Duodenal mucosa (tissue), 2 donors: Measurements from ENCODE around the gene SELENOI.
"Not testable (repeated sequence)": the region's sequence is repeated elsewhere in the genome, so short reads cannot be mapped to it uniquely, and the experiment has no call there.

Experiments
- H3K27ac ChIP-seq: one replicate; pipeline ENCODE4 v1.7.0; 2013; ENCODE audit warnings: low read depth, low read length
- H3K27me3 ChIP-seq, 2 donors: one replicate each; pipeline ENCODE4 v1.7.0; 2013; ENCODE audit warnings: low read length in 2 of 2, control low read depth in 1 of 2; ENCODE audit not compliant: insufficient read depth in 2 of 2, control insufficient read depth in 1 of 2
- H3K36me3 ChIP-seq, 2 donors: one replicate each; pipeline ENCODE4 v1.7.0; 2013; ENCODE audit warnings: low read length in 2 of 2, control low read depth in 1 of 2; ENCODE audit not compliant: insufficient read depth in 2 of 2, control insufficient read depth in 1 of 2
- H3K4me1 ChIP-seq, 2 donors: one replicate each; pipeline ENCODE4 v1.7.0; 2013; ENCODE audit warnings: low read length in 2 of 2, control low read depth in 1 of 2; ENCODE audit not compliant: insufficient read depth in 2 of 2, control insufficient read depth in 1 of 2
- H3K4me3 ChIP-seq, 2 donors: one replicate each; pipeline ENCODE4 v1.7.0; 2013; ENCODE audit warnings: low read length in 2 of 2, low read depth in 1 of 2
- H3K9ac ChIP-seq, 2 donors: one replicate each; pipeline ENCODE4 v1.7.0; 2013; ENCODE audit warnings: low read length in 2 of 2, low read depth in 1 of 2
- H3K9me3 ChIP-seq, 2 donors: one replicate each; pipeline ENCODE4 v1.7.0; 2013; ENCODE audit warnings: low read length in 2 of 2, control low read depth in 1 of 2; ENCODE audit not compliant: control insufficient read depth in 1 of 2

SELENOI gene

GRCh38 chr2:26340831-26341230, 5.1 kb upstream of the SELENOI start:
- H3K4me3 ChIP-seq: no peak overlapping the region
- H3K4me1 ChIP-seq: peaks cover 8% of the 10 kb centered on the region in 2 donors
- no peak overlapping the region for H3K27ac ChIP-seq
- H3K27me3 ChIP-seq: no peaks in the 10 kb centered on the region
- H3K36me3 ChIP-seq: no peaks in the 10 kb centered on the region
- no peak overlapping the region for H3K9ac ChIP-seq
- H3K9me3 ChIP-seq: no peaks in the 10 kb centered on the region

GRCh38 chr2:26344581-26345282, 1.2 kb upstream of the SELENOI start:
- H3K27me3 ChIP-seq: no peaks in the 10 kb centered on the region
- H3K4me3 ChIP-seq: peak overlapping the region; percentile 93 to 96
- peak overlapping the region; percentile 93 for H3K27ac ChIP-seq
- no peaks in the 10 kb centered on the region for H3K9me3 ChIP-seq
- no peaks in the 10 kb centered on the region for H3K36me3 ChIP-seq
- H3K9ac ChIP-seq: peak overlapping the region; percentile 92 to 99
- H3K4me1 ChIP-seq: peaks cover 15 to 25% of the 10 kb centered on the region in 2 donors

GRCh38 chr2:26345283-26345544, 729 bp upstream of the SELENOI start:
- Histone ChIP-seq H3K9me3 (no peaks in the 10 kb centered on the region), H3K27ac (peak overlapping the region; percentile 93), H3K27me3 (no peaks in the 10 kb centered on the region), H3K4me1 (peaks cover 15 to 25% of the 10 kb centered on the region in 2 donors), H3K36me3 (no peaks in the 10 kb centered on the region), H3K4me3 (peak overlapping the region; percentile 93 to 96), H3K9ac (peak overlapping the region; percentile 92 to 99)

GRCh38 chr2:26346454-26347053, 611 bp downstream of the SELENOI start, which contains the start of gene ADGRF3:
Gene ADGRF3 (minus strand): TSS chr2:26346789. CDS start chr2:26346234, 555 bp downstream.
- Histone ChIP-seq H3K4me1 (peaks cover 15 to 25% of the 10 kb centered on the region in 2 donors), H3K27me3 (no peaks in the 10 kb centered on the region), H3K9me3 (no peaks in the 10 kb centered on the region), H3K4me3 (peak within 1 kb of the TSS; percentile 93 to 96), H3K36me3 (no peaks in the 10 kb centered on the region), H3K9ac (peak within 1 kb of the TSS; percentile 92 to 99), H3K27ac (peak within 1 kb of the TSS; percentile 93)

GRCh38 chr2:26347286-26347865, 1.4 kb downstream of the SELENOI start:
- peaks cover 15 to 25% of the 10 kb centered on the region in 2 donors for H3K4me1 ChIP-seq
- no peak overlapping the region for H3K27ac ChIP-seq
- no peaks in the 10 kb centered on the region for H3K36me3 ChIP-seq
- H3K4me3 ChIP-seq: peak overlapping the region; percentile 84 to 96
- no peaks in the 10 kb centered on the region for H3K27me3 ChIP-seq
- H3K9me3 ChIP-seq: no peaks in the 10 kb centered on the region
- H3K9ac ChIP-seq: peak overlapping the region; percentile 83 to 87

- Histone ChIP-seq H3K36me3 (no peaks in the 10 kb centered on the region), H3K9me3 (no peaks in the 10 kb centered on the region), H3K27me3 (no peaks in the 10 kb centered on the region)
Observed at GRCh38 chr2:26349690-26350089, 3.7 kb downstream of the SELENOI start.

GRCh38 chr2:26351375-26352090, 5.6 kb downstream of the SELENOI start:
- Histone ChIP-seq H3K4me3 (no peak overlapping the region), H3K27ac (no peak overlapping the region), H3K27me3 (no peaks in the 10 kb centered on the region), H3K9me3 (no peaks in the 10 kb centered on the region), H3K4me1 (peaks cover 7 to 25% of the 10 kb centered on the region in 2 donors), H3K36me3 (no peaks in the 10 kb centered on the region), H3K9ac (no peak overlapping the region)

More at GRCh38 chr2:26349690-26350089, 3.7 kb downstream of the SELENOI start:
- H3K4me1 ChIP-seq: peaks cover 9 to 21% of the 10 kb centered on the region in 2 donors
- no peak overlapping the region for H3K27ac ChIP-seq
- H3K4me3 ChIP-seq: no peak overlapping the region
- H3K9ac ChIP-seq: no peak overlapping the region

GRCh38 chr2:26352892-26353291, 6.9 kb downstream of the SELENOI start:
- Histone ChIP-seq H3K36me3 (no peaks in the 10 kb centered on the region), H3K9ac (no peak overlapping the region), H3K4me1 (peaks cover 0 to 18% of the 10 kb centered on the region in 2 donors), H3K9me3 (no peaks in the 10 kb centered on the region), H3K4me3 (no peak overlapping the region), H3K27me3 (no peaks in the 10 kb centered on the region), H3K27ac (no peak overlapping the region)

GRCh38 chr2:26354469-26354868, 8.5 kb downstream of the SELENOI start:
- H3K4me3 ChIP-seq, H3K9ac ChIP-seq, H3K27me3 ChIP-seq, H3K9me3 ChIP-seq, H3K27ac ChIP-seq, H3K36me3 ChIP-seq, H3K4me1 ChIP-seq: not testable (repeated sequence)
